HepG2 (cell line): ENCODE data around the gene MAP3K3. TPM values are rescaled to one million over a fixed set of nuclear protein-coding genes. Genes with fewer than 3 reads are reported as not detected.

Experiments used
- HHEX ChIP-seq: IDR thresholded peaks from 2 replicates; pipeline ENCODE4 v1.6.1; 2016; ENCODE audit warnings: control low read depth
- MYNN ChIP-seq: sonication (generic); formaldehyde crosslinking; IDR thresholded peaks from 2 replicates; pipeline ENCODE4 v1.4.0; 2020; ENCODE audit warnings: mild to moderate bottlenecking, low read depth, missing genetic modification reagents
- PAF1 ChIP-seq: IDR thresholded peaks from 2 replicates; pipeline ENCODE4 v1.6.1; 2016; ENCODE audit warnings: missing genetic modification reagents, missing compliant biosample characterization
- PHF8 ChIP-seq: sonication (generic); formaldehyde crosslinking; IDR thresholded peaks from 2 replicates; pipeline ENCODE4 v1.5.0; 2020; ENCODE audit warnings: missing genetic modification reagents
- POLR2AphosphoS5 ChIP-seq: IDR thresholded peaks from 2 replicates; pipeline ENCODE4 v1.6.1; 2012; ENCODE audit warnings: low read depth, low read length
- RARG ChIP-seq: sonication (generic); formaldehyde crosslinking; IDR thresholded peaks from 2 replicates; pipeline ENCODE4 v1.4.0; 2020; ENCODE audit warnings: low read depth, mild to moderate bottlenecking, missing genetic modification reagents
- ZNF121 ChIP-seq: sonication (generic); formaldehyde crosslinking; IDR thresholded peaks from 2 replicates; pipeline ENCODE4 v1.5.0; 2020; ENCODE audit warnings: mild to moderate bottlenecking, missing genetic modification reagents
- ZNF567 ChIP-seq: sonication (generic); formaldehyde crosslinking; IDR thresholded peaks from 2 replicates; pipeline ENCODE4 v1.8.1; 2023; ENCODE audit warnings: mild to moderate bottlenecking, missing genetic modification reagents, borderline replicate concordance
- ZNF569 ChIP-seq: sonication (generic); formaldehyde crosslinking; IDR thresholded peaks from 2 replicates; pipeline ENCODE4 v1.5.0; 2020; ENCODE audit warnings: mild to moderate bottlenecking, missing genetic modification reagents, moderate library complexity, borderline replicate concordance
- polyA plus RNA-seq, 8 experiments: library from polyadenylated mRNA; depleted of rRNA in 3 of 8; stranded (reverse) in 7 of 8; unstranded in 1 of 8; fragments of >200 nt; fragmentation: Illumina TruSeq in 4 of 8; extraction: Trizol in 4 of 8; gene quantifications; 2 replicates each; pipeline versions ENCODE4 v1.2.1 to v1.2.3, GENCODE V29; 2011 to 2016; ENCODE audit warnings: low read depth in 4 of 8, missing spikeins in 1 of 8, mixed read lengths in 1 of 8; ENCODE audit not compliant: insufficient read depth in 1 of 8
- total RNA-seq, 5 experiments: library from RNA; depleted of rRNA; stranded (reverse); fragments of >200 nt; fragmentation: Illumina TruSeq; extraction: Trizol; gene quantifications; 2 replicates each; pipeline ENCODE4 v1.2.3, GENCODE V29; 2016; ENCODE audit warnings: low read depth in 1 of 5
- TF ChIP-seq, protein P1 (sequence below): sonication (generic); formaldehyde crosslinking; IDR thresholded peaks from 2 replicates; pipeline ENCODE4 v1.5.1; 2020; ENCODE audit warnings: mild to moderate bottlenecking, missing genetic modification reagents, moderate library complexity
- TF ChIP-seq, protein P2 (sequence below): sonication (generic); formaldehyde crosslinking; IDR thresholded peaks from 2 replicates; pipeline ENCODE4 v1.5.0; 2020; ENCODE audit warnings: mild to moderate bottlenecking, low read depth, missing genetic modification reagents, borderline replicate concordance
- TF ChIP-seq, protein P3 (sequence below): IDR thresholded peaks from 2 replicates; pipeline ENCODE4 v1.6.1; 2016; ENCODE audit warnings: missing biosample characterization, missing genetic modification reagents, low read depth

Gene MAP3K3
- total and polyA plus RNA-seq, 2 of the 13 experiments (the other 11 are each of a cell fraction or from before 2014, with no cell fraction given) = 17.7 to 21.8 TPM

DNA sequence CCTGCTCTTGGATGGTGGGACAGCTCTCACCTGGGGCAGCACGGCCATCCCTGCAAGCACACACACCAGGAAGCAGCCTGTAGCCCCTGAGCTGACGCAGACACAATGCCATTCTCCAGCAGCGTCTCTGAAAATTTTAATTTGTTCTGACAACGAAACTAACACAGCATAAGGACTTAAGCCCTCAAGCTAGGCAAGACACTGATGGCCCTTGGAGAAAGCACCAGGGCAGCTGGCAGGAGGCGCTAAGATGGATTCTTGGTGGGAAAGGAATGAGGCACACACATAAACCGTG, 80.5 kb downstream of the MAP3K3 start (continued):
- TF ChIP-seq, protein P1, sequence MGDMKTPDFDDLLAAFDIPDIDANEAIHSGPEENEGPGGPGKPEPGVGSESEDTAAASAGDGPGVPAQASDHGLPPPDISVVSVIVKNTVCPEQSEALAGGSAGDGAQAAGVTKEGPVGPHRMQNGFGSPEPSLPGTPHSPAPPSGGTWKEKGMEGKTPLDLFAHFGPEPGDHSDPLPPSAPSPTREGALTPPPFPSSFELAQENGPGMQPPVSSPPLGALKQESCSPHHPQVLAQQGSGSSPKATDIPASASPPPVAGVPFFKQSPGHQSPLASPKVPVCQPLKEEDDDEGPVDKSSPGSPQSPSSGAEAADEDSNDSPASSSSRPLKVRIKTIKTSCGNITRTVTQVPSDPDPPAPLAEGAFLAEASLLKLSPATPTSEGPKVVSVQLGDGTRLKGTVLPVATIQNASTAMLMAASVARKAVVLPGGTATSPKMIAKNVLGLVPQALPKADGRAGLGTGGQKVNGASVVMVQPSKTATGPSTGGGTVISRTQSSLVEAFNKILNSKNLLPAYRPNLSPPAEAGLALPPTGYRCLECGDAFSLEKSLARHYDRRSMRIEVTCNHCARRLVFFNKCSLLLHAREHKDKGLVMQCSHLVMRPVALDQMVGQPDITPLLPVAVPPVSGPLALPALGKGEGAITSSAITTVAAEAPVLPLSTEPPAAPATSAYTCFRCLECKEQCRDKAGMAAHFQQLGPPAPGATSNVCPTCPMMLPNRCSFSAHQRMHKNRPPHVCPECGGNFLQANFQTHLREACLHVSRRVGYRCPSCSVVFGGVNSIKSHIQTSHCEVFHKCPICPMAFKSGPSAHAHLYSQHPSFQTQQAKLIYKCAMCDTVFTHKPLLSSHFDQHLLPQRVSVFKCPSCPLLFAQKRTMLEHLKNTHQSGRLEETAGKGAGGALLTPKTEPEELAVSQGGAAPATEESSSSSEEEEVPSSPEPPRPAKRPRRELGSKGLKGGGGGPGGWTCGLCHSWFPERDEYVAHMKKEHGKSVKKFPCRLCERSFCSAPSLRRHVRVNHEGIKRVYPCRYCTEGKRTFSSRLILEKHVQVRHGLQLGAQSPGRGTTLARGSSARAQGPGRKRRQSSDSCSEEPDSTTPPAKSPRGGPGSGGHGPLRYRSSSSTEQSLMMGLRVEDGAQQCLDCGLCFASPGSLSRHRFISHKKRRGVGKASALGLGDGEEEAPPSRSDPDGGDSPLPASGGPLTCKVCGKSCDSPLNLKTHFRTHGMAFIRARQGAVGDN (CRISPR knock-in tag) = no peak
- TF ChIP-seq RARG (CRISPR knock-in tag) = no peak
- TF ChIP-seq PHF8 (CRISPR knock-in tag) = no peak
- no peak for TF ChIP-seq ZNF567 (CRISPR knock-in tag)
- TF ChIP-seq, protein P2, sequence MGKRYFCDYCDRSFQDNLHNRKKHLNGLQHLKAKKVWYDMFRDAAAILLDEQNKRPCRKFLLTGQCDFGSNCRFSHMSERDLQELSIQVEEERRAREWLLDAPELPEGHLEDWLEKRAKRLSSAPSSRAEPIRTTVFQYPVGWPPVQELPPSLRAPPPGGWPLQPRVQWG = no peak
- TF ChIP-seq, protein P3, sequence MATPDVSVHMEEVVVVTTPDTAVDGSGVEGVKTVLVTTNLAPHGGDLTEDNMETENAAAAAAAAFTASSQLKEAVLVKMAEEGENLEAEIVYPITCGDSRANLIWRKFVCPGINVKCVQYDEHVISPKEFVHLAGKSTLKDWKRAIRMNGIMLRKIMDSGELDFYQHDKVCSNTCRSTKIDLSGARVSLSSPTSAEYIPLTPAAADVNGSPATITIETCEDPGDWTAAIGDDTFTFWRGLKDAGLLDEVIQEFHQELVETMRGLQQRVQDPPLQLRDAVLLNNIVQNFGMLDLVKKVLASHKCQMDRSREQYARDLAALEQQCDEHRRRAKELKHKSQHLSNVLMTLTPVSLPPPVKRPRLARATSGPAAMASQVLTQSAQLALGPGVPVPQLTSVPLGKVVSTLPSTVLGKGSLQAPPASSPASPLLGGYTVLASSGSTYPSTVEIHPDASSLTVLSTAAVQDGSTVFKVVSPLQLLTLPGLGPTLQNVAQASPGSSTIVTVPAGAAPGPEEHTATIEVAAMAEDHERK (CRISPR knock-in tag) = no peak
- no peak for TF ChIP-seq HHEX
- no peak for TF ChIP-seq PAF1 (CRISPR knock-in tag)
- TF ChIP-seq ZNF121 (CRISPR knock-in tag) = no peak
- TF ChIP-seq POLR2AphosphoS5 = no peak
- TF ChIP-seq MYNN (CRISPR knock-in tag) = no peak
- TF ChIP-seq ZNF569 (CRISPR knock-in tag) = no peak
- TF ChIP-seq, all 625 proteins: peak for 0
